ENCODE measurements around the gene MYRIP.
"Not testable (repeated sequence)": the region's sequence is repeated elsewhere in the genome, so short reads cannot be mapped to it uniquely, and the experiment has no call there.

Gene MYRIP

GRCh38 chr3:39808467-39809180 is 785 bp upstream of the MYRIP start:
- peak; percentile 47 for DNase-seq

DNA sequence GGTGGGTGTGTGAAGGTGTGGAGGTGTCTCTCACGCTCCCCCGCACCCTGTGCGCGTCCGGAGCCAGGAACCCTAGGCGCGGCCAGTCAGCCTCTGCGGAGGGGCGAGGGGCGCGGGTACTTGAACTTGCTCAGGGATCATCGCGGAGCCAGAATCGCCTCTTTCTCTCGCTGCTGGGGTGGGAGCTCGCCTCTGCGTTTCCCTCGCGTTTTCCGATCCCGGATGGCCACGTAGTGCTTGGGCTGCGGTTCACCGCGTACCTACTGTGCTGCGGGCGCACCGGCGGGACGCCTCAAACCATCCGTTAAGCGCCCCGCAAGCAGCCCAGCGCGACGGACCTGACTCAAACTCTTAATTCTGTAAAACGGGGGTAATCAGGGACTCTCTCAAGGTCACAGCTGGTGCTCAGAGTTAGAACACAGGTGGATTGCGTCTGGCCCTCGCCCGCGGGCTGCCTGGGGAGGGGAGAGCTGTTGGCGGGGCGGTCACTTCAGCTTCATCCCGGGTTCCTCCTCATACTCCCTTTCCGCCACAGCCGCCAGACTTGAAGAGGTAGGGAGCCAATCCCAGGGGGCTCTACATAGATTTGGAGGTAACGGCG is 686 bp downstream of the MYRIP start:
- peak; percentile 44 for DNase-seq

- DNase-seq: no peak
These were observed 1.3 kb downstream of the MYRIP start for GRCh38 chr3:39810647-39811161.

- DNase-seq: no peak
These were observed 2.2 kb downstream of the MYRIP start for GRCh38 chr3:39811561-39811960.

- DNase-seq: peak; percentile 38
These were observed 3.1 kb downstream of the MYRIP start for GRCh38 chr3:39812537-39812936.

- peak; percentile 18 for DNase-seq
These were observed 4.6 kb downstream of the MYRIP start for GRCh38 chr3:39814007-39814406.

DNA sequence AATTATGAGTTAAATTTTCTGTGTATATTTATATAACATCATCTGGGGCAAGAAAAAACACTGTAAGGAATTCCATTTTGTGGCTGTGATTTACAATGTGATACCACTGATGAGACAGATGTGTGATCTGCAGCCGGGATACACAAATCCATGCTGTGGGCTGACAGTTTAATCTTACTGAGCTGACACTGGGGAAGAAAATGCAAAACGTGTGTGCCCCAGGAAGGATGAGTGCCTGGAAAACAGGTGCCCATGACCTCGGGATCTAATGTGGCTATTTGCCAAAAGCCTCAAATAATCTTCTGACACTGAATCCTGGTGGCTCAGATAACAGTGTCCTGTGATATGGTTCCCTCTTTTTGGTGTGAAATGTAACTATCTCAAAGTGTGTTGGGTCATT is 10.5 kb downstream of the MYRIP start:
- no peak for DNase-seq

GRCh38 chr3:39833764-39834163 is 24.4 kb downstream of the MYRIP start:
- DNase-seq: not testable (repeated sequence)

GRCh38 chr3:39839484-39839883 is 30.1 kb downstream of the MYRIP start:
- DNase-seq: no peak

DNA sequence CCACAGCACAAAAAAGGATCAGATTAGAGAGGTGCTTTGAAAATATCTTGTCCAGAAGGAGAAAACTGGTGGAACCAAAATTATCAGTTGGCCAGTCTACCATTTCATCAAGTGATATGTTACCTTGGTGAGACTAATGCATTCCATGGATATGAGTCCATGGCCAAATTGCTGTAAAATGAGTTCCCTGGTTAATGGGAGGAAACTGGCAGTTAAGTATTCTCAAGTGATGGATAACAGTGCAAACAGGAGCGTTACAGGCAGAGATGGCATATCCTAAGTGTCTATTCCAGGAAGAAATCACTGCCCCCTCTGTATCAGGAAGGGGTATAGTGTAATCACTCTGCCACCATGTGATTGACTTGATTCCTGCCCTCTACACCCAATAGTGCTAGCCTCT is 34.0 kb downstream of the MYRIP start:
- DNase-seq: no peak

- no peak for DNase-seq
These were observed 39.0 kb downstream of the MYRIP start for GRCh38 chr3:39848365-39848764.

DNA sequence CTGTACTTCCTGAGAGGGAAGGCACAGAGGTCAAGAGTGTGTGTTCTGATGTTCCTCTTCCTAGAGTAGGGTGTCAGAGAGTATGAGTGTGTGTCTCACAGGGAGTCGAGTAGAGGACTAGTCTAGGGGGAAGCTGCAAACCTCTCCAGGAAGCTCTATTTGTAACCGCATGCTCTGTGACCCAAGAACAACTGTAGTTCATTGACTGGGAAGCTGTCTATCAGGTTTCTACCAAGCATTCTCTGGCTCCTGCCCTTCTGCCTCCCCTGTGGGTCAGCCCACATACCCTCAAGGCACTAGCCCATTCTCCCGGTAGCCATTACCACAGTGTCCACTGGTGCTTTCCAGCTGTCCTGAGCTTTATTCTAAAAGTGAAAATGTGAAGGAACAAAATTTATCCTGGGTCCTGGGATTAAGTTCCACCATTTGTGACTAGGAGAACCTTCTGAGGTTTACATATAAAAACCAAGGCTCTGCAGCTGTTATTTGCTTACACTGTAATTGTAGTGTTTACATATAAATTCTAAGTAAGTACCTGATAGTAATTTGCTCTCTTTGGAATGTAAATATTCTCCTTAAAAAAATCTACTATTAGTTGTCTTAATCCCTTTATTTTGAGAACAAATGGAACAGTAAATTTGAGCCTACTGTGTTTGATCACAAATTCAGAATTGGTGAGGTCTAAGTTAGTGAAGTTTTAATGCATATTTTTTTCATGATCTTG is 40.7 kb downstream of the MYRIP start:
- DNase-seq: peak; percentile 73

DNA sequence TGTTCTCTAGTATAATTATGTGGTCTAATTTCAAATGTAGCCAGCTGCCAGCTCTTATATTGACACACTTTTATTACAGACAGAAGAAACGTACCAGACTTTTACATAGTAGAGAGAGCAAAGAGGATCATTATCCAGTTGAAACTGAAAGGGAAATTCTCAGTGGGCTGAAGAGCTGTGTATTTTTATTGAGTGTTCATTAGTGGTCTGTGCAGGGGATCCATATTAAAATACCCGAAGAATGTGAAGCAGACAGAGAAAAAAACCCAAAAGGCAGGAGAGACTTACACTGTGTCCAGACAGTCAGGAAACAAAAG is 41.3 kb downstream of the MYRIP start:
- peak; percentile 19 for DNase-seq

GRCh38 chr3:39855517-39855916 is 46.1 kb downstream of the MYRIP start:
- DNase-seq: no peak

- DNase-seq: no peak
These were observed 60.5 kb downstream of the MYRIP start for GRCh38 chr3:39869890-39870289.

DNA sequence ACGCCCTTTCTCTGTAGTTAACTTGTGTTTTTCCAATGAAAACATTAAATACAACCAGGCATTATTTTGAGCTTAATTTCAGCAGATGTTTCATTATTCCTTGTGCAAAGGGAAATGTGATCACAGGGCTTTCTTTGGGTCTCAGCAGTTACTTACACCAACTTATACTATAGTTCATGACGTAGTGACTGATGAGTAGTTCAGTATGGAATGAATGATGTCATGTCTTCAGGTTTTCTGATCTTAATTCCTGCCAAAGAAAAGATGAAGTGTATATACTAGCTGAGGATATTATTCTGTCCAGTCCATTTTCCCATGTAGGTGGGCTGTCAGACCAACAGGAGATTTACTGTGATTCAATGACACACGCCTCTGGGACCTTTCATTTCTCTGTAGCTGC is 61.3 kb downstream of the MYRIP start:
- DNase-seq: no peak

DNA sequence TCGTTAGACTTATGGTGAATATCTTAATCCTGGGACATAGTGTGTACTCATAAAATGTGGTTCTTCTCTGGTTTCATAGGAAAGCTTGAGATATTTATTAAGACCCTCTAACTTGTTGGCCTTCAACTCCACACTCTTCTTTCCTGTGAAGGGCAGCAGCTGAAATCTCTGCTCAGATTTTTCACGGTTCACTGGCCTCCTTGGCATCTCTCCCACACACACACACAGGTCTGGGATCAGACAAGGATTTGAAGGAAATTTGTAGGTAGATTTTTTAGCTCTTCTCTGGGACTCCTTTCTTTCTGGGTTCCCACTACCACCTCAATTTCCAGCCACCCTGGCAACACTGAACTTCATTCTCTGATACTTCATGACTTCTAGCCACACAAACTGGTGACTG is 70.2 kb downstream of the MYRIP start:
- peak; percentile 0 for DNase-seq

- no peak for DNase-seq
These were observed 72.7 kb downstream of the MYRIP start for GRCh38 chr3:39882111-39882510.

- no peak for DNase-seq
These were observed 82.7 kb downstream of the MYRIP start for GRCh38 chr3:39892068-39892467.

GRCh38 chr3:39896184-39896583 is 86.8 kb downstream of the MYRIP start:
- no peak for DNase-seq

- peak; percentile 71 for DNase-seq
These were observed 91.1 kb downstream of the MYRIP start for GRCh38 chr3:39900462-39901002.

DNA sequence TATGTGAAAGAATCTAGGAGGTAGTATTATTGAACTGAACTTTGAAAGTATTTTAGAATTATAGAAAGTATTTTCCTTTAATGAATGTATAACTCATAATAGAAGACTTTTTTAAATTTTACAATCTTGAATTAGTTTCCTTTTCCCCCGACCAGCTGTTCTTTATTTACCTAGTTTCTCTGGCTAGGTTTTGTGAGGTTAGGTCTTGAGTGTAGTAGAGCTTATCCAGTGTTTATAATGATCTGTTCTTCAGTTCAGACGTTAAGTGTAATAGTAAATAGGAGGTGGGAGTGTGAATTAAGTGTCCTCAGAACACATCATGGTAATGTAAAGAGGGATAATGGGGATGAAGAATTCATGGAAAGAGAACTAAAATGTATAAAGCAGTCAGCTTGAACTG is 93.8 kb downstream of the MYRIP start:
- peak; percentile 22 for DNase-seq

- no peak for DNase-seq
These were observed 96.4 kb downstream of the MYRIP start for GRCh38 chr3:39905788-39906187.

DNA sequence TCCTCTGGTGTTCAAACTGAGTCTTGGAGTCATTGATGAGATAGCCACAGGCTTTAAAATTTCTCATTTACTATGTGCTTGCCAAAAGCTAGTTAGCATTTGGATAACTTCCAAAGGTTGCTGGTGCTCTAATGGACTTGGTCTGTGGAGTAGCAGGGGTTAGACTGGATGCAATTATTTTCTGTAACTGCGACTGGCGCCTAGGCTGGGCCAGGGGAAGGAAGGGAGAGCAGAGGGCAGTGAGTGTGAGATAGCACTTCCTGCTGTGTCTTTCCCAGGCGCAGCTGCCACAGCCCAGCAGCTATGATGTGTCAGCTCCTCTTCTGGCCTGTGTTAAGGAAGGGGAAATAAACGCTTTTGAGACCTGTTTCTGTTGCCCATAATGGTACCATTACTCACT is 98.6 kb downstream of the MYRIP start:
- peak; percentile 0 for DNase-seq
